Motor neuron (in vitro differentiated cells): ENCODE measurements around the gene NUMB. TPM values are rescaled to one million over a fixed set of nuclear protein-coding genes. Genes with fewer than 3 reads are reported as not detected.

Experiments
- ATAC-seq, 8 experiments: fragments of 200-7000 bp; cut with Tn5 transposase; replicated peaks in 6 of 8; 2 replicates each; pipeline ENCODE4 v1.8.0; 2021; ENCODE audit warnings: mild to moderate bottlenecking in 8 of 8, moderate library complexity in 8 of 8
- H3K27ac ChIP-seq, 2 donors: fragments of 250-450 bp; sonication (Bioruptor Pico); 2 replicates each; pipeline ENCODE4 v1.9.0; 2021; ENCODE audit warnings: antibody characterized with exemption in 2 of 2, mild to moderate bottlenecking in 2 of 2, moderate library complexity in 1 of 2
- H3K4me1 ChIP-seq, 2 donors: fragments of 250-450 bp; sonication (Bioruptor Pico); replicated peaks in 1 of 2; 2 replicates each; pipeline ENCODE4 v1.6.1; 2021; ENCODE audit warnings: antibody characterized with exemption in 2 of 2, mild to moderate bottlenecking in 2 of 2, moderate library complexity in 1 of 2
- H3K4me3 ChIP-seq, 5 donors: fragments of 250-450 bp; sonication (Bioruptor Pico); 2 replicates each; pipeline ENCODE4 v1.9.0; 2021; ENCODE audit warnings: antibody characterized with exemption in 5 of 5, mild to moderate bottlenecking in 5 of 5, moderate library complexity in 4 of 5
- WGBS, 10 experiments: fragments of 450-650 bp; shearing (Covaris generic); methylation state at CpG; one replicate each; pipeline ENCODE4 v1.0.0; 2022; 5-methylcytosine and 5-hydroxymethylcytosine counted together
- in situ Hi-C, 9 experiments: fragments of 400-800 bp; cut with MboI; loops; one replicate each; pipeline ENCODE4 v1.15.0; 2021; ENCODE audit warnings: low sequenced_read_pairs in 9 of 9, low pct_unique_long_range_greater_than_20kb in 2 of 9; ENCODE audit not compliant: unreplicated experiment in 9 of 9
- total RNA-seq, 8 experiments: library from RNA; unstranded; fragments of 300-600 nt; gene quantifications; 2 replicates each; pipeline versions ENCODE4 v1.2.3 to v1.2.4, GENCODE V29; 2022

Gene NUMB
- total RNA-seq, 8 experiments from 2014 or later: 13.4 to 56.8 (median 25.3) TPM

DNA sequence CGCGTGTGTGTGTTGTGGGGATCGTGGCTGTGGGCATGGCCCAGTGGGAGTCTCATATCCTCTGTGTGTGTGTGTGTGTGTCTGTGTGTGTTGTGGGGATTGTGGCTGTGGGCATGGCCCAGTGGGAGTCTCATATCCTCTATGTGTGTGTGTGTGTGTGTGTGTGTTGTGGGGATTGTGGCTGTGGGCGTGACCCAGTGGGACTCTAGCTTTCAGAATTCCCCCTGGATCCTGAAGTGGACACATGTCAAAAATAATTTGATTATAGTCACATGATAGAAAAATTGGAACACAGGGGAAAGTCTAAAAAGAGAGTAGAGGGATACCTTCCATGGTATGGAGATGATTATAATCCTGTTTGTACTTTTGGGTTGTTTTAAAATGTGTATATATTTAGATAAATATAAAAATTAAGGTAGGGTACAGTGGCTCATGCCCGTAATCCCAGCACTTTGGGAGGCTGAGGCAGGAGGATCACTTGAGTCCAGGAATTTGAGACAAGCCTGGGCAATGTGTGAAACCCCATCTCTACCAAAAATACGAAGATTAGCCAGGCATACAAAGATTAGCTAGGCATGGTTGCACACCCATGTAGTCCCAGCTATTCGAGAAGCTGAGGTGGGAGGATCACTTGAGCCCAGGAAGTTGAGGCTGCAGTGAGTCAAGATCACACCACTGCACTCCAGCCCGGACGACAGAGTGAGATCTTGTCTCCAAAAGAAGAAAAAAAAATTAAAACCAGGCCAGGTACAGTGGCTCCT is 210.1 kb downstream of the NUMB start:
- 18 to 100% (median 79%) methylated on average over 1 to 5 of the region's 9 CpGs; no CpG with 5 or more reads in 1 of the 10 experiments for WGBS, 10 experiments
- in situ Hi-C loops: no loop called here
- ATAC-seq: no peak
- no peak overlapping the region for H3K27ac ChIP-seq
- no peaks in the 10 kb centered on the region for H3K4me1 ChIP-seq
- H3K4me3 ChIP-seq: no peak overlapping the region

GRCh38 chr14:73246387-73247150 is 211.8 kb downstream of the NUMB start:
- ATAC-seq: no peak
- 47 to 100% (median 87%) methylated on average over 3 to 17 of the region's 18 CpGs for WGBS, 10 experiments
- no peak overlapping the region for H3K27ac ChIP-seq
- in situ Hi-C loops: no loop called here
- H3K4me3 ChIP-seq: no peak overlapping the region
- no peaks in the 10 kb centered on the region for H3K4me1 ChIP-seq

- WGBS, 10 experiments: 87 to 100% (median 98%) methylated on average over 1 to 9 of the region's 64 CpGs; no CpG with 5 or more reads in 6 of the 10 experiments
- H3K4me3 ChIP-seq: no peak overlapping the region
These were observed 212.6 kb downstream of the NUMB start for GRCh38 chr14:73245480-73246325.

DNA sequence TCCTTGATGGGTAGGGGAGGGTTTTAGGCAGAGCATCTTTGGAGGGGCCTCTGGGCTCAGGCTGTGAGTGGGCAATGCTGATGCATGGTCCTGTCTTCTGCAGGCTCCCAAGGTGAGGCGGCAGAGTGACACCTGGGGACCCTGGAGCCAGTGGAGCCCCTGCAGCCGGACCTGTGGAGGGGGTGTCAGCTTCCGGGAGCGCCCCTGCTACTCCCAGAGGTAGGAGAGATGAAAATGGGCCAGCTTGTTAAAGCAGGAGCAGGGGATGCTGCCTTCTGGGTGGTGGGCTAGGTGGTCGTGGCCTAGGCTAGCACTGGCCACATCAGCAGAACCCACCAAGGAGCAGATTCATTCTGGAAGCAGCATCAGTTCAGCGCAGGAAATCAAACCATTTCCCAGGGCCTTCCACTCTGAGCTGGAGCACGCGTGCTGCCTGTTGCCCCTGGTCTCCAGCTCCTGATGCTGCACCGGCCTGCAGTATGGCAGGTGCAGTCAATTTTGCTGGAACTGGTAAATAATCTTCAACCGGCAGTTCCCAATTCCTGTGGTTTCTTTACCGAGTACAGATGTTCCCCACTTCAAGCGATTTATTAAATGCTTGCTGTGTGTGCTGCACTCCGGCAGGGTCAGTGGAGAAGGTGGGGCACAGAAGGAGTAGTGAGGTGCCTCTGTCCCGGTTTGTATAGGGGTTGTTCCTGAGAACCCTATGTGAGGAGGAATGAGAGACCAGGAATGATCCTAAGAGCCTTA is 213.6 kb downstream of the NUMB start:
- 71 to 100% (median 89%) methylated on average over 1 to 8 of the region's 14 CpGs; no CpG with 5 or more reads in 4 of the 10 experiments for WGBS, 10 experiments
- Histone ChIP-seq H3K27ac (no peak overlapping the region), H3K4me1 (peaks cover 0 to under 1% of the 10 kb centered on the region in 2 donors), H3K4me3 (no peak overlapping the region)
- in situ Hi-C loops: no loop called here
- ATAC-seq: no peak

More at GRCh38 chr14:73245480-73246325, 212.6 kb downstream of the NUMB start:
- no peaks in the 10 kb centered on the region for H3K4me1 ChIP-seq
- ATAC-seq: peak in 1 of 8 experiments; percentile 50
- H3K27ac ChIP-seq: no peak overlapping the region
- in situ Hi-C loops: no loop called here

GRCh38 chr14:73243748-73244147 is 214.6 kb downstream of the NUMB start:
- WGBS, 10 experiments: 86 to 100% (median 94%) methylated on average over 1 to 2 of the region's 2 CpGs; no CpG with 5 or more reads in 5 of the 10 experiments

GRCh38 chr14:73243341-73243740 is 215.0 kb downstream of the NUMB start:
- no peak overlapping the region for H3K4me3 ChIP-seq
- 80 to 100% (median 87%) methylated on average over 2 to 3 of the region's 3 CpGs; no CpG with 5 or more reads in 6 of the 10 experiments for WGBS, 10 experiments
- no peak for ATAC-seq
- H3K4me1 ChIP-seq: peaks cover 3 to 8% of the 10 kb centered on the region in 2 donors
- H3K27ac ChIP-seq: no peak overlapping the region
- in situ Hi-C loops: no loop called here

More at GRCh38 chr14:73243748-73244147, 214.6 kb downstream of the NUMB start:
- in situ Hi-C loops: no loop called here
- no peak overlapping the region for H3K4me3 ChIP-seq
- ATAC-seq: no peak
- H3K4me1 ChIP-seq: peaks cover 3 to 4% of the 10 kb centered on the region in 2 donors
- no peak overlapping the region for H3K27ac ChIP-seq

DNA sequence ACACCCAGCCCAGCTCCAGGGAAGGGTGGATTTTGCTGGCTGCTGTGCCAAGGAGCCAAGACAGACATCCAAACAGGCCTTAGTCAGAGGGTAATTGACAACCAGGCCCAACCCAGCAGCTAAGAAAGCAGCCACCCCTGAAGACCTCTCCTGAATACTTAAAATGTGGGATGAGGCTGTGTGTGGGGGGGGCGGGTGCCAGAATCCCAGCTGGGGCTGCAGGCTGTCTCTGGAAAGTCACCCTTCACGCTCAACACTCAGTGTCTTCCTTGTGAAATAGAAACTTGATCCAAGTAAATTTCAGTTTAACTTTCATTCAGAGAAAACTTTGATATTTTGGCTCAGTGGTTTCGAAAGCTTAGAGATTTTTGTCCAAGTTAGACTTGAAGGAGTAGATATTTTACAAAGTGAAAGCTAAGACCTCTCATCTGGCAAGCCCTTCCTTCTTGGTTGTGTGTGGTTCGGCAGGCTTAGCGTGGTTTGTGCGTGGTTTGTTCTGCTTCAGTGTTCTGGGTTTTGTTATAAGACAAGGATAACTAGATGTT is 215.9 kb downstream of the NUMB start:
- ATAC-seq: peak in 2 of 8 experiments; percentile 2 to 4
- in situ Hi-C loops: no loop called here
- H3K4me1 ChIP-seq: peaks cover 3 to 15% of the 10 kb centered on the region in 2 donors
- WGBS, 10 experiments: 39 to 100% (median 84%) methylated on average over 1 to 5 of the region's 6 CpGs; no CpG with 5 or more reads in 4 of the 10 experiments
- no peak overlapping the region for H3K4me3 ChIP-seq
- no peak overlapping the region for H3K27ac ChIP-seq

- Histone ChIP-seq H3K4me3 (no peak overlapping the region), H3K27ac (no peak overlapping the region), H3K4me1 (peaks cover 3 to 18% of the 10 kb centered on the region in 2 donors)
- in situ Hi-C loops: no loop called here
- peak in 5 of 8 experiments; percentile 10 to 75 (median 44) for ATAC-seq
- 20 to 97% (median 90%) methylated on average over 1 to 9 of the region's 19 CpGs; no CpG with 5 or more reads in 3 of the 10 experiments for WGBS, 10 experiments
These were observed 216.7 kb downstream of the NUMB start for GRCh38 chr14:73241481-73242165.

- ATAC-seq: no peak
- in situ Hi-C loops: no loop called here
These were observed 217.4 kb downstream of the NUMB start for GRCh38 chr14:73240816-73241480.

GRCh38 chr14:73239393-73240241 is 218.7 kb downstream of the NUMB start:
- Histone ChIP-seq H3K4me3 (no peak overlapping the region), H3K27ac (no peak overlapping the region), H3K4me1 (peaks cover 19 to 36% of the 10 kb centered on the region in 2 donors)
- peak; percentile 3 to 53 (median 18) for ATAC-seq
- in situ Hi-C loops: no loop called here
- WGBS, 10 experiments: 0 to 61% (median 20%) methylated on average over 1 to 22 of the region's 48 CpGs; no CpG with 5 or more reads in 1 of the 10 experiments

More at GRCh38 chr14:73240816-73241480, 217.4 kb downstream of the NUMB start:
- Histone ChIP-seq H3K27ac (no peak overlapping the region), H3K4me1 (peaks cover 8 to 24% of the 10 kb centered on the region in 2 donors), H3K4me3 (no peak overlapping the region)
- WGBS, 10 experiments: 0 to 80% (median 68%) methylated on average over 1 to 2 of the region's 10 CpGs; no CpG with 5 or more reads in 6 of the 10 experiments
